Mesothelial cell of epicardium (in vitro differentiated cells): ENCODE data around the gene CPLX1. TPM values are rescaled to one million over a fixed set of nuclear protein-coding genes. Genes with fewer than 3 reads are reported as not detected.

Experiments
- DNase-seq, 2 experiments: peaks; one replicate each; pipeline ENCODE4 v3.0.0; 2021; ENCODE audit warnings: low spot score in 2 of 2; ENCODE audit not compliant: unreplicated experiment in 2 of 2
- H3K27ac Mint-ChIP-seq: 2 replicates; pipeline ENCODE4 v1.8.0; 2021; ENCODE audit warnings: mixed read lengths
- H3K27me3 Mint-ChIP-seq: 2 replicates; pipeline ENCODE4 v1.8.0; 2021; ENCODE audit warnings: low read depth, mixed read lengths
- H3K36me3 Mint-ChIP-seq: 2 replicates; pipeline ENCODE4 v1.8.0; 2021; ENCODE audit warnings: mixed read lengths
- H3K4me1 Mint-ChIP-seq: 2 replicates; pipeline ENCODE4 v1.8.0; 2021; ENCODE audit warnings: mixed read lengths
- H3K4me3 Mint-ChIP-seq: 2 replicates; pipeline ENCODE4 v1.8.0; 2021; ENCODE audit warnings: mild to moderate bottlenecking, moderate library complexity, mixed read lengths
- H3K9me3 Mint-ChIP-seq: 2 replicates; pipeline ENCODE4 v1.8.0; 2021; ENCODE audit warnings: mixed read lengths
- CTCF ChIP-seq: fragments of 200-600 bp; sonication (generic); IDR thresholded peaks from one replicate; pipeline ENCODE4 v1.5.0; 2021; ENCODE audit warnings: antibody characterized with exemption; ENCODE audit not compliant: unreplicated experiment
- total RNA-seq: library from RNA; stranded (reverse); gene quantifications from 3 replicates; pipeline ENCODE4 v1.2.1, GENCODE V29; 2021

CPLX1 gene
- total RNA-seq, 1 donor from 2014 or later = 4.6 TPM

GRCh38 chr4:859496-859895, 33.6 kb upstream of the CPLX1 start:
- no peak overlapping the region for H3K4me3 Mint-ChIP-seq
- peaks cover 9% of the 10 kb centered on the region for H3K9me3 Mint-ChIP-seq
- H3K4me1 Mint-ChIP-seq = no peaks in the 10 kb centered on the region
- no peak overlapping the region for H3K27ac Mint-ChIP-seq
- H3K27me3 Mint-ChIP-seq = no peaks in the 10 kb centered on the region
- peaks cover 66% of the 10 kb centered on the region for H3K36me3 Mint-ChIP-seq
- DNase-seq = no peak
- no peak for TF ChIP-seq CTCF

- Mint-ChIP-seq H3K27ac (no peak overlapping the region), H3K4me3 (no peak overlapping the region), H3K27me3 (no peaks in the 10 kb centered on the region), H3K36me3 (peaks cover 64% of the 10 kb centered on the region), H3K9me3 (peaks cover 9% of the 10 kb centered on the region), H3K4me1 (no peaks in the 10 kb centered on the region)
- no peak for DNase-seq
- no peak for TF ChIP-seq CTCF
Measured at GRCh38 chr4:858831-859451, 33.0 kb upstream of the CPLX1 start.

GRCh38 chr4:858041-858481, 32.1 kb upstream of the CPLX1 start:
- Mint-ChIP-seq H3K27me3 (no peaks in the 10 kb centered on the region), H3K9me3 (peaks cover 5% of the 10 kb centered on the region), H3K36me3 (peaks cover 58% of the 10 kb centered on the region), H3K4me3 (no peak overlapping the region), H3K27ac (no peak overlapping the region), H3K4me1 (no peaks in the 10 kb centered on the region)
- no peak for TF ChIP-seq CTCF
- DNase-seq = no peak

- no peak for DNase-seq
- Mint-ChIP-seq H3K27ac (no peak overlapping the region), H3K4me1 (no peaks in the 10 kb centered on the region), H3K4me3 (no peak overlapping the region), H3K27me3 (no peaks in the 10 kb centered on the region), H3K36me3 (peaks cover 52% of the 10 kb centered on the region), H3K9me3 (no peaks in the 10 kb centered on the region)
- TF ChIP-seq CTCF = no peak
Measured at GRCh38 chr4:857461-857860, 31.5 kb upstream of the CPLX1 start.

- peaks cover 44% of the 10 kb centered on the region for H3K36me3 Mint-ChIP-seq
- H3K9me3 Mint-ChIP-seq = no peaks in the 10 kb centered on the region
- DNase-seq = no peak
- H3K27ac Mint-ChIP-seq = no peak overlapping the region
- H3K4me3 Mint-ChIP-seq = no peak overlapping the region
- H3K4me1 Mint-ChIP-seq = no peaks in the 10 kb centered on the region
- no peaks in the 10 kb centered on the region for H3K27me3 Mint-ChIP-seq
- TF ChIP-seq CTCF = no peak
Measured at GRCh38 chr4:856225-856901, 30.4 kb upstream of the CPLX1 start.
